Suprapubic skin (tissue), 4 donors: ENCODE results near the gene CDH13.

Experiments
- CTCF ChIP-seq, 2 donors: fragments of 200-600 bp in 1 of 2; fragments of 450-650 bp in 1 of 2; sonication (generic) in 1 of 2; IDR thresholded peaks; one replicate each; pipeline ENCODE4 v1.5.1; 2016 to 2019; ENCODE audit warnings: antibody characterized with exemption in 2 of 2, mild to moderate bottlenecking in 1 of 2, moderate library complexity in 1 of 2
- POLR2A ChIP-seq, 2 donors: fragments of 450-650 bp; IDR thresholded peaks; one replicate each; pipeline ENCODE4 v1.6.1; 2017; ENCODE audit warnings: antibody characterized with exemption in 2 of 2, mild to moderate bottlenecking in 2 of 2, moderate library complexity in 2 of 2
- POLR2AphosphoS5 ChIP-seq, 3 donors: sonication (generic); formaldehyde crosslinking; IDR thresholded peaks; one replicate each; pipeline ENCODE4 v1.6.1; 2017; ENCODE audit warnings: antibody characterized with exemption in 3 of 3

- TF ChIP-seq CTCF (IDR thresholded peaks at IDR 0.05) (no peak), POLR2AphosphoS5 (IDR thresholded peaks at IDR 0.05) (no peak), POLR2A (IDR thresholded peaks at IDR 0.05) (no peak)
Observed at GRCh38 chr16:83602761-83603722, 976.3 kb downstream of the CDH13 start.
